H1 (cell line): ENCODE data around the gene ANK2. TPM values are rescaled to one million over a fixed set of nuclear protein-coding genes. Genes with fewer than 3 reads are reported as not detected.
A peak's percentile ranks its signal among the peaks of the same experiment; 100 is the strongest.

Experiments used
- CTCF ChIA-PET: fragments of 300-600 bp; sonication (Branson Sonifier 250); formaldehyde crosslinking; loops from one replicate; lab custom pipeline; 2021; ENCODE audit not compliant: partially characterized antibody; lab: Charles Lee
- POLR2A ChIA-PET: fragments of 300-600 bp; sonication (Branson Sonifier 250); formaldehyde crosslinking; loops from one replicate; lab custom pipeline; 2021; ENCODE audit warnings: inconsistent platforms; ENCODE audit not compliant: partially characterized antibody; lab: Charles Lee
- DNase-seq, 2 experiments: peaks; one replicate each; pipeline versions ENCODE4 v3.0.0 to v3.0.0-alpha.2; 2010 to 2022; ENCODE audit warnings: low spot score in 2 of 2, low read depth in 1 of 2, mixed read lengths in 1 of 2
- FAIRE-seq: peaks from 2 replicates; lab custom pipeline; 2011; peaks lifted over from hg19 to GRCh38; lab: Jason Lieb, UNC
- H2AFZ ChIP-seq: 2 replicates; pipeline ENCODE4 v1.8.1; 2012; ENCODE audit warnings: low read length, inconsistent platforms
- H2AK5ac ChIP-seq: 2 replicates; pipeline ENCODE4 v1.6.1; 2013; ENCODE audit warnings: low read depth, low read length
- H2BK120ac ChIP-seq: replicated peaks from 2 replicates; pipeline ENCODE3; 2013; ENCODE audit warnings: low read depth, low read length, inconsistent platforms
- H2BK12ac ChIP-seq: 2 replicates; pipeline ENCODE4 v1.6.1; 2013; ENCODE audit warnings: low read depth, low read length
- H2BK15ac ChIP-seq: 2 replicates; pipeline ENCODE4 v1.6.1; 2013; ENCODE audit warnings: low read length
- H2BK20ac ChIP-seq: 2 replicates; pipeline ENCODE4 v1.6.1; 2013; ENCODE audit warnings: low read length
- H2BK5ac ChIP-seq: 2 replicates; pipeline ENCODE4 v1.6.1; 2013; ENCODE audit warnings: low read depth, low read length
- H3K14ac ChIP-seq: 2 replicates; pipeline ENCODE4 v1.6.1; 2013; ENCODE audit warnings: inconsistent platforms; ENCODE audit not compliant: insufficient read length
- H3K18ac ChIP-seq: 2 replicates; pipeline ENCODE4 v1.6.1; 2013; ENCODE audit warnings: low read length; ENCODE audit errors: extremely low read depth
- H3K23ac ChIP-seq: 2 replicates; pipeline ENCODE4 v1.6.1; 2013; ENCODE audit warnings: inconsistent platforms; ENCODE audit not compliant: insufficient read length
- H3K23me2 ChIP-seq: 2 replicates; pipeline ENCODE4 v1.6.1; 2013; ENCODE audit warnings: low read depth, low read length
- H3K27ac ChIP-seq: 2 replicates; pipeline ENCODE4 v1.6.1; 2011; ENCODE audit warnings: low read depth, low read length, inconsistent platforms
- H3K27me3 ChIP-seq, 4 experiments: replicated peaks in 1 of 4; 1 replicate in 1 of 4; 2 replicates in 3 of 4; pipeline versions ENCODE4 v1.6.1 to v1.8.1; 2011 to 2013; ENCODE audit warnings: low read length in 3 of 4, mild to moderate bottlenecking in 3 of 4, inconsistent platforms in 2 of 4, mixed read lengths in 2 of 4, moderate library complexity in 1 of 4; ENCODE audit not compliant: control insufficient read depth in 3 of 4, insufficient read depth in 3 of 4; ENCODE audit errors: extremely low read depth in 1 of 4
- H3K36me3 ChIP-seq, 4 experiments: 2 replicates each; pipeline versions ENCODE4 v1.6.1 to v1.8.1; 2011 to 2013; ENCODE audit warnings: mild to moderate bottlenecking in 4 of 4, low read length in 3 of 4, moderate library complexity in 2 of 4, control low read depth in 1 of 4, inconsistent platforms in 1 of 4; ENCODE audit not compliant: insufficient read depth in 4 of 4, control insufficient read depth in 2 of 4
- H3K4ac ChIP-seq: replicated peaks from 2 replicates; pipeline ENCODE3; 2013; ENCODE audit warnings: low read length, low read depth, mixed read lengths, inconsistent platforms; ENCODE audit not compliant: insufficient read length
- H3K4me1 ChIP-seq, 4 experiments: replicated peaks in 1 of 4; 1 replicate in 1 of 4; 2 replicates in 3 of 4; pipeline versions ENCODE4 v1.6.1 to v1.8.1; 2011 to 2013; ENCODE audit warnings: low read length in 3 of 4, inconsistent platforms in 2 of 4, mixed read lengths in 1 of 4; ENCODE audit not compliant: insufficient read depth in 4 of 4, control insufficient read depth in 3 of 4
- H3K4me2 ChIP-seq, 2 experiments: 2 replicates each; pipeline versions ENCODE4 v1.6.1 to v1.8.1; 2011 to 2013; ENCODE audit warnings: low read depth in 2 of 2, low read length in 2 of 2, control low read depth in 1 of 2, inconsistent platforms in 1 of 2, mild to moderate bottlenecking in 1 of 2; ENCODE audit not compliant: insufficient read depth in 1 of 2
- H3K4me3 ChIP-seq, 4 experiments: fragments of 200-600, 300-600 bp in 1 of 4; sonication (generic), shearing (Covaris generic), sonication (Bioruptor Twin) in 1 of 4; 2 replicates each; pipeline versions ENCODE4 v1.5.1 to v1.8.1; 2011 to 2016; ENCODE audit warnings: low read length in 4 of 4, low read depth in 3 of 4, control low read depth in 2 of 4, inconsistent platforms in 2 of 4, mild to moderate bottlenecking in 2 of 4, mixed read lengths in 1 of 4, moderate library complexity in 1 of 4; ENCODE audit not compliant: insufficient read depth in 2 of 4; ENCODE audit errors: extremely low read depth in 1 of 4
- H3K56ac ChIP-seq: replicated peaks from 2 replicates; pipeline ENCODE3; 2013; ENCODE audit warnings: low read depth, mild to moderate bottlenecking, mixed read lengths, low read length, inconsistent platforms; ENCODE audit not compliant: insufficient read length
- H3K79me1 ChIP-seq: 2 replicates; pipeline ENCODE4 v1.6.1; 2013; ENCODE audit warnings: low read depth, low read length, control low read depth
- H3K79me2 ChIP-seq, 2 experiments: 2 replicates each; pipeline versions ENCODE4 v1.6.1 to v1.8.1; 2012 to 2013; ENCODE audit warnings: low read length in 2 of 2, mild to moderate bottlenecking in 2 of 2, inconsistent platforms in 1 of 2; ENCODE audit not compliant: insufficient read depth in 2 of 2, control insufficient read depth in 1 of 2
- H3K9ac ChIP-seq, 4 experiments: replicated peaks in 1 of 4; 1 replicate in 1 of 4; 2 replicates in 3 of 4; pipeline versions ENCODE4 v1.6.1 to v1.8.1; 2011 to 2013; ENCODE audit warnings: low read depth in 3 of 4, low read length in 3 of 4, control low read depth in 2 of 4, mild to moderate bottlenecking in 2 of 4, moderate library complexity in 2 of 4, inconsistent platforms in 1 of 4; ENCODE audit errors: extremely low read depth in 1 of 4
- H3K9me3 ChIP-seq, 2 experiments: 2 replicates each; pipeline versions ENCODE4 v1.6.1 to v1.8.1; 2012 to 2013; ENCODE audit warnings: mild to moderate bottlenecking in 2 of 2, moderate library complexity in 2 of 2, control low read depth in 1 of 2, inconsistent platforms in 1 of 2, low read depth in 1 of 2, low read length in 1 of 2, mixed read lengths in 1 of 2; ENCODE audit not compliant: insufficient read depth in 2 of 2
- H4K20me1 ChIP-seq, 2 experiments: replicated peaks in 1 of 2; 2 replicates each; pipeline versions ENCODE3 to v1.8.1; 2011 to 2013; ENCODE audit warnings: inconsistent platforms in 2 of 2, low read length in 2 of 2, mild to moderate bottlenecking in 1 of 2; ENCODE audit not compliant: insufficient read depth in 2 of 2, control insufficient read depth in 1 of 2
- H4K5ac ChIP-seq: 2 replicates; pipeline ENCODE4 v1.6.1; 2013; ENCODE audit warnings: low read length, low read depth, mixed read lengths, inconsistent platforms; ENCODE audit not compliant: insufficient read length
- H4K8ac ChIP-seq: 2 replicates; pipeline ENCODE4 v1.8.0; 2013; ENCODE audit warnings: mild to moderate bottlenecking, moderate library complexity, low read length, inconsistent platforms; ENCODE audit not compliant: insufficient read depth; ENCODE audit errors: extremely low read depth
- H4K91ac ChIP-seq: replicated peaks from 2 replicates; pipeline ENCODE3; 2013; ENCODE audit warnings: low read length, mixed read lengths, inconsistent platforms; ENCODE audit not compliant: insufficient read length
- BACH1 ChIP-seq: IDR thresholded peaks from 2 replicates; pipeline ENCODE4 v1.6.1; 2012; ENCODE audit warnings: low read length, improper control_type of control experiment
- BCL11A ChIP-seq, 2 experiments: IDR thresholded peaks; one replicate each; pipeline ENCODE4 v1.6.1; 2011; ENCODE audit warnings: low read depth in 2 of 2, low read length in 2 of 2, mild to moderate bottlenecking in 2 of 2
- CBX5 ChIP-seq: fragments of 300-800, 300-1000 bp; sonication (generic); IDR thresholded peaks from 2 replicates; pipeline ENCODE4 v1.7.1; 2016; ENCODE audit warnings: antibody characterized with exemption, low read length, low read depth
- CEBPB ChIP-seq: IDR thresholded peaks from 2 replicates; pipeline ENCODE4 v1.6.1; 2012; ENCODE audit warnings: low read depth, low read length
- FOSL1 ChIP-seq: IDR thresholded peaks from 2 replicates; pipeline ENCODE4 v1.6.1; 2011; ENCODE audit warnings: mild to moderate bottlenecking, low read depth, low read length, moderate library complexity; ENCODE audit not compliant: insufficient read depth
- HDAC2 ChIP-seq, 2 experiments: fragments of 300-600 bp in 1 of 2; sonication (generic) in 1 of 2; IDR thresholded peaks; 2 replicates each; pipeline ENCODE4 v1.6.1; 2011 to 2012; ENCODE audit warnings: low read depth in 2 of 2, low read length in 2 of 2, mild to moderate bottlenecking in 2 of 2, moderate library complexity in 2 of 2, borderline replicate concordance in 1 of 2, inconsistent platforms in 1 of 2
- HDAC6 ChIP-seq: IDR thresholded peaks from one replicate; pipeline ENCODE4 v1.7.1; 2012; ENCODE audit warnings: low read depth, mild to moderate bottlenecking, inconsistent platforms, low read length, moderate library complexity
- JUN ChIP-seq: IDR thresholded peaks from 2 replicates; pipeline ENCODE4 v1.6.1; 2011; ENCODE audit warnings: low read depth, mild to moderate bottlenecking, improper control_type of control experiment, low read length
- SIRT6 ChIP-seq: IDR thresholded peaks from one replicate; pipeline ENCODE4 v1.7.1; 2012; ENCODE audit warnings: low read length, inconsistent platforms
- SP4 ChIP-seq: IDR thresholded peaks from 2 replicates; pipeline ENCODE4 v1.6.1; 2012; ENCODE audit warnings: low read length, inconsistent platforms
- SRF ChIP-seq: IDR thresholded peaks from 2 replicates; pipeline ENCODE4 v1.6.1; 2011; ENCODE audit warnings: mild to moderate bottlenecking, low read depth, low read length, moderate library complexity
- ZNF274 ChIP-seq: IDR thresholded peaks from 2 replicates; pipeline ENCODE4 v1.7.0; 2012; ENCODE audit warnings: low read length, borderline replicate concordance; ENCODE audit errors: extremely low read depth
- WGBS, 2 experiments: shearing (Covaris generic) in 1 of 2; methylation state at CpG; one replicate each; pipeline versions ENCODE4 v1.1.6 to v1.1.7; 2013 to 2015; ENCODE audit warnings: low lambda C conversion rate in 2 of 2, mixed read lengths in 2 of 2, inconsistent platforms in 1 of 2, low coverage in 1 of 2, missing lambda C conversion rate in 1 of 2; ENCODE audit not compliant: insufficient replicate concordance in 2 of 2, insufficient coverage in 1 of 2, insufficient read length in 1 of 2; ENCODE audit errors: extremely low coverage in 1 of 2, missing lambda C conversion rate in 1 of 2; 5-methylcytosine and 5-hydroxymethylcytosine counted together
- polyA plus RNA-seq, 7 experiments: library from polyadenylated mRNA; depleted of rRNA in 3 of 7; stranded (reverse) in 5 of 7; unstranded in 2 of 7; fragments of >200 nt in 5 of 7; fragments of 200-250 nt in 2 of 7; gene quantifications; 1 replicate in 5 of 7; 2 replicates in 1 of 7; 4 replicates in 1 of 7; pipeline versions ENCODE4 v1.2.1 to v1.2.3, GENCODE V29; 2011 to 2013; ENCODE audit warnings: missing spikeins in 2 of 7, mixed read lengths in 2 of 7
- total RNA-seq: library from RNA; stranded (reverse); fragmentation: NEBNext Ultra II Directional; extraction: Animal tissue kit (Norgen Biotek cat#: 25700); gene quantifications from 2 replicates; pipeline ENCODE4 v1.2.1, GENCODE V29; 2021

The ANK2 gene
- total and polyA plus RNA-seq, 2 of the 8 experiments (the other 6 are each of a cell fraction or from before 2014, with no cell fraction given) = 14.2 to 35.1 TPM

DNA sequence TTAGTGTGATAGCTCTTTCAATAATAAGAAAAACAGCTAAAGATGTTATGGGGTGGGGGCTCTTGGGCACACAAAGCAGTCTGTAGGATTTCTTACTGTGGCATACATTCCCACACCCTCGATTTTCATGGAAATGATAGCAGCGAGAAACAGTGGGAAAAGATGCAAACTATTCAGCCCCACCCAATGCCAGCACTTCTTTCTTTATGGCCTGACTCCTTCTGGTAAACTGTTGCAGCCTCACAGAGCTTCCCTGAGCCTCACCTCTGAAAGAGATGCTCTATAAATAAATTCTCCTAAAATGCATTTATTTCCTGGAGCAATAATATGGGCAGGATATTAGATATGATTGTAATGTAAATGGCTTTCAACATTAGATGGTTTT lies 910 bp downstream of the ANK2 start:
- no peaks in the 10 kb centered on the region; the same call in 1 of the 2 replicates for H3K79me1 ChIP-seq
- no peak overlapping the region for H2BK15ac ChIP-seq
- POLR2A ChIA-PET = interaction anchor here (0.7 to 3.1 kb wide), 3 partner anchors 10 to 26 kb away, joined by 3 to 21 read pairs (median 4); no protein-coding TSS in a partner anchor
- H3K4me3 ChIP-seq = peak overlapping the region in 2 of 4 experiments; percentile 42 to 54; a peak in 3 of 8 replicates
- peak; percentile 68 for FAIRE-seq
- H3K27ac ChIP-seq = peak overlapping the region; percentile 63; the same call in 1 of the 2 replicates
- DNase-seq = peak in 1 of 2 experiments; percentile 9
- H2BK5ac ChIP-seq = no peak overlapping the region
- H3K23ac ChIP-seq = no peak overlapping the region
- H3K27me3 ChIP-seq = no peaks in the 10 kb centered on the region
- no peak overlapping the region for H4K5ac ChIP-seq
- no peak overlapping the region for H3K18ac ChIP-seq
- peak overlapping the region; percentile 55 to 65 for H3K4me2 ChIP-seq
- H4K8ac ChIP-seq = no peak overlapping the region
- H4K91ac ChIP-seq = no peak overlapping the region
- WGBS, 2 experiments = 23% methylated on average over 2 of the region's 2 CpGs; no CpG with 5 or more reads in 1 of the 2 experiments
- H2AK5ac ChIP-seq = no peak overlapping the region; the same call in 1 of the 2 replicates
- H2BK20ac ChIP-seq = no peak overlapping the region
- no peaks in the 10 kb centered on the region for H3K9me3 ChIP-seq
- no peak overlapping the region for H2BK120ac ChIP-seq
- H3K4ac ChIP-seq = no peak overlapping the region
- H4K20me1 ChIP-seq = no peaks in the 10 kb centered on the region
- H3K36me3 ChIP-seq = no peaks in the 10 kb centered on the region
- H3K79me2 ChIP-seq = no peaks in the 10 kb centered on the region
- H3K4me1 ChIP-seq = peaks cover 7 to 20% (median 15%) of the 10 kb centered on the region in 4 experiments; a peak in 6 of 7 replicates
- no peak overlapping the region; the same call in 1 of the 2 replicates for H2BK12ac ChIP-seq
- no peak overlapping the region for H3K56ac ChIP-seq
- TF ChIP-seq SIRT6 (no peak), BACH1 (no peak), SRF (no peak), HDAC6 (no peak), ZNF274 (no peak), FOSL1 (no peak), SP4 (no peak), CBX5 (no peak), JUN (no peak), CEBPB (no peak), HDAC2 (IDR thresholded peaks at IDR 0.05; ENCODE audit: borderline replicate concordance in 1 of 2, low read depth in 2 of 2, low read length in 2 of 2) (no peak), BCL11A (IDR thresholded peaks at IDR 0.05; ENCODE audit: low read depth in 2 of 2, low read length in 2 of 2) (no peak)
- TF ChIP-seq, all 59 proteins: peak for 0
- Histone ChIP-seq H2AFZ (no peak overlapping the region), H3K9ac (peak overlapping the region in 1 of 4 experiments; percentile 18; a peak in 2 of 7 replicates), H3K23me2 (peaks cover 2% of the 10 kb centered on the region; the same call in 1 of the 2 replicates), H3K14ac (no peak overlapping the region)
- CTCF ChIA-PET = interaction anchor here (1.2 to 1.8 kb wide), 2 partner anchors 21 to 285 kb away, joined by 3 to 5 read pairs; no protein-coding TSS in a partner anchor
